Type B pancreatic cell (in vitro differentiated cells): ENCODE measurements around the gene VSX1. TPM values are rescaled to one million over a fixed set of nuclear protein-coding genes. Genes with fewer than 3 reads are reported as not detected.

Source experiments
- DNase-seq: peaks from one replicate; pipeline ENCODE4 v3.0.0; 2021; ENCODE audit warnings: mixed read lengths; ENCODE audit not compliant: unreplicated experiment; ENCODE audit errors: extremely low spot score
- H3K27ac Mint-ChIP-seq: 2 replicates; pipeline ENCODE4 v1.8.0; 2021; ENCODE audit warnings: mild to moderate bottlenecking, mixed read lengths
- H3K27me3 Mint-ChIP-seq: 2 replicates; pipeline ENCODE4 v1.8.0; 2021; ENCODE audit warnings: mixed read lengths
- H3K36me3 Mint-ChIP-seq: 2 replicates; pipeline ENCODE4 v1.8.0; 2021; ENCODE audit warnings: mixed read lengths
- H3K4me1 Mint-ChIP-seq: one replicate; pipeline ENCODE4 v1.8.0; 2021; ENCODE audit warnings: mixed read lengths; ENCODE audit not compliant: unreplicated experiment
- H3K4me3 Mint-ChIP-seq: 2 replicates; pipeline ENCODE4 v1.8.0; 2021; ENCODE audit warnings: mild to moderate bottlenecking, mixed read lengths
- H3K9me3 Mint-ChIP-seq: 2 replicates; pipeline ENCODE4 v1.8.0; 2021; ENCODE audit warnings: mixed read lengths
- CTCF ChIP-seq: fragments of 200-600 bp; sonication (generic); conservative IDR thresholded peaks from 2 replicates; pipeline ENCODE4 v1.5.0; 2021; ENCODE audit warnings: antibody characterized with exemption, mild to moderate bottlenecking
- total RNA-seq: library from RNA; stranded (reverse); gene quantifications from 2 replicates; pipeline ENCODE4 v1.2.1, GENCODE V29; 2021; ENCODE audit warnings: low replicate concordance

Gene VSX1
- total RNA-seq, 1 donor from 2014 or later, result not detected

- no peaks in the 10 kb centered on the region for H3K36me3 Mint-ChIP-seq
- TF ChIP-seq CTCF, result no peak
- H3K9me3 Mint-ChIP-seq, result no peaks in the 10 kb centered on the region
- DNase-seq, result no peak
- peaks cover 29% of the 10 kb centered on the region for H3K27me3 Mint-ChIP-seq
- H3K4me1 Mint-ChIP-seq, result no peaks in the 10 kb centered on the region
- H3K27ac Mint-ChIP-seq, result no peak overlapping the region
- H3K4me3 Mint-ChIP-seq, result no peak overlapping the region
These were observed 36.0 kb upstream of the VSX1 start for GRCh38 chr20:25117990-25118389.

GRCh38 chr20:25116739-25117458 lies 35.0 kb upstream of the VSX1 start:
- Mint-ChIP-seq H3K4me3 (no peak overlapping the region), H3K27ac (no peak overlapping the region)

GRCh38 chr20:25103526-25103925 lies 21.6 kb upstream of the VSX1 start:
- no peak overlapping the region for H3K27ac Mint-ChIP-seq
- no peak overlapping the region for H3K4me3 Mint-ChIP-seq
- no peak for DNase-seq
- H3K27me3 Mint-ChIP-seq, result peaks cover 56% of the 10 kb centered on the region
- no peaks in the 10 kb centered on the region for H3K36me3 Mint-ChIP-seq
- no peaks in the 10 kb centered on the region for H3K4me1 Mint-ChIP-seq
- H3K9me3 Mint-ChIP-seq, result no peaks in the 10 kb centered on the region
- TF ChIP-seq CTCF, result no peak

More at GRCh38 chr20:25116739-25117458, 35.0 kb upstream of the VSX1 start:
- DNase-seq, result no peak
- Mint-ChIP-seq H3K36me3 (no peaks in the 10 kb centered on the region), H3K9me3 (no peaks in the 10 kb centered on the region), H3K27me3 (peaks cover 23% of the 10 kb centered on the region), H3K4me1 (no peaks in the 10 kb centered on the region)
- TF ChIP-seq CTCF, result no peak

- Mint-ChIP-seq H3K4me3 (no peak overlapping the region), H3K36me3 (no peaks in the 10 kb centered on the region), H3K27ac (no peak overlapping the region), H3K9me3 (no peaks in the 10 kb centered on the region), H3K27me3 (peaks cover 49% of the 10 kb centered on the region), H3K4me1 (no peaks in the 10 kb centered on the region)
- no peak for TF ChIP-seq CTCF
- DNase-seq, result no peak
These were observed 19.0 kb upstream of the VSX1 start for GRCh38 chr20:25100914-25101313.

- Mint-ChIP-seq H3K36me3 (no peaks in the 10 kb centered on the region), H3K4me1 (no peaks in the 10 kb centered on the region), H3K27me3 (peaks cover 60% of the 10 kb centered on the region)
These were observed 17.7 kb upstream of the VSX1 start for GRCh38 chr20:25099601-25100140.

More at GRCh38 chr20:25099601-25100140, 17.7 kb upstream of the VSX1 start:
- no peak for DNase-seq
- Mint-ChIP-seq H3K27ac (no peak overlapping the region), H3K9me3 (no peaks in the 10 kb centered on the region), H3K4me3 (no peak overlapping the region)
- TF ChIP-seq CTCF, result no peak
